Measurements from ENCODE around the gene HORMAD2.

GRCh38 chr22:30064172-30064571 is 16.1 kb upstream of the HORMAD2 start:
- TF ChIP-seq, protein P1, sequence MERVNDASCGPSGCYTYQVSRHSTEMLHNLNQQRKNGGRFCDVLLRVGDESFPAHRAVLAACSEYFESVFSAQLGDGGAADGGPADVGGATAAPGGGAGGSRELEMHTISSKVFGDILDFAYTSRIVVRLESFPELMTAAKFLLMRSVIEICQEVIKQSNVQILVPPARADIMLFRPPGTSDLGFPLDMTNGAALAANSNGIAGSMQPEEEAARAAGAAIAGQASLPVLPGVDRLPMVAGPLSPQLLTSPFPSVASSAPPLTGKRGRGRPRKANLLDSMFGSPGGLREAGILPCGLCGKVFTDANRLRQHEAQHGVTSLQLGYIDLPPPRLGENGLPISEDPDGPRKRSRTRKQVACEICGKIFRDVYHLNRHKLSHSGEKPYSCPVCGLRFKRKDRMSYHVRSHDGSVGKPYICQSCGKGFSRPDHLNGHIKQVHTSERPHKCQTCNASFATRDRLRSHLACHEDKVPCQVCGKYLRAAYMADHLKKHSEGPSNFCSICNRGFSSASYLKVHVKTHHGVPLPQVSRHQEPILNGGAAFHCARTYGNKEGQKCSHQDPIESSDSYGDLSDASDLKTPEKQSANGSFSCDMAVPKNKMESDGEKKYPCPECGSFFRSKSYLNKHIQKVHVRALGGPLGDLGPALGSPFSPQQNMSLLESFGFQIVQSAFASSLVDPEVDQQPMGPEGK (CRISPR knock-in tag; IDR thresholded peaks at IDR 0.05; ENCODE audit: borderline replicate concordance), result no peak
- TF ChIP-seq ESRRG (CRISPR knock-in tag; IDR thresholded peaks at IDR 0.05) (no peak), CSRNP3 (CRISPR knock-in tag; IDR thresholded peaks at IDR 0.05) (no peak), TCF4 (CRISPR knock-in tag; IDR thresholded peaks at IDR 0.05; ENCODE audit: borderline replicate concordance) (no peak), OSR1 (CRISPR knock-in tag; IDR thresholded peaks at IDR 0.05) (no peak), GLIS3 (CRISPR knock-in tag; IDR thresholded peaks at IDR 0.05) (no peak), ZFP30 (CRISPR knock-in tag; IDR thresholded peaks at IDR 0.05) (peak; percentile 98), BACH2 (CRISPR knock-in tag; IDR thresholded peaks at IDR 0.05; ENCODE audit: borderline replicate concordance) (no peak)
- TF ChIP-seq, protein P2, sequence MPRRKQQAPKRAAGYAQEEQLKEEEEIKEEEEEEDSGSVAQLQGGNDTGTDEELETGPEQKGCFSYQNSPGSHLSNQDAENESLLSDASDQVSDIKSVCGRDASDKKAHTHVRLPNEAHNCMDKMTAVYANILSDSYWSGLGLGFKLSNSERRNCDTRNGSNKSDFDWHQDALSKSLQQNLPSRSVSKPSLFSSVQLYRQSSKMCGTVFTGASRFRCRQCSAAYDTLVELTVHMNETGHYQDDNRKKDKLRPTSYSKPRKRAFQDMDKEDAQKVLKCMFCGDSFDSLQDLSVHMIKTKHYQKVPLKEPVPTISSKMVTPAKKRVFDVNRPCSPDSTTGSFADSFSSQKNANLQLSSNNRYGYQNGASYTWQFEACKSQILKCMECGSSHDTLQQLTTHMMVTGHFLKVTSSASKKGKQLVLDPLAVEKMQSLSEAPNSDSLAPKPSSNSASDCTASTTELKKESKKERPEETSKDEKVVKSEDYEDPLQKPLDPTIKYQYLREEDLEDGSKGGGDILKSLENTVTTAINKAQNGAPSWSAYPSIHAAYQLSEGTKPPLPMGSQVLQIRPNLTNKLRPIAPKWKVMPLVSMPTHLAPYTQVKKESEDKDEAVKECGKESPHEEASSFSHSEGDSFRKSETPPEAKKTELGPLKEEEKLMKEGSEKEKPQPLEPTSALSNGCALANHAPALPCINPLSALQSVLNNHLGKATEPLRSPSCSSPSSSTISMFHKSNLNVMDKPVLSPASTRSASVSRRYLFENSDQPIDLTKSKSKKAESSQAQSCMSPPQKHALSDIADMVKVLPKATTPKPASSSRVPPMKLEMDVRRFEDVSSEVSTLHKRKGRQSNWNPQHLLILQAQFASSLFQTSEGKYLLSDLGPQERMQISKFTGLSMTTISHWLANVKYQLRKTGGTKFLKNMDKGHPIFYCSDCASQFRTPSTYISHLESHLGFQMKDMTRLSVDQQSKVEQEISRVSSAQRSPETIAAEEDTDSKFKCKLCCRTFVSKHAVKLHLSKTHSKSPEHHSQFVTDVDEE (CRISPR knock-in tag; IDR thresholded peaks at IDR 0.05), result no peak
